Fibroblast of lung (primary cell): ENCODE measurements around the gene PRR5L. TPM values are rescaled to one million over a fixed set of nuclear protein-coding genes. Genes with fewer than 3 reads are reported as not detected.
A peak's percentile ranks its signal among the peaks of the same experiment; 100 is the strongest.

Experiments used
- DNase-seq, 2 donors: peaks; one replicate each; pipeline versions ENCODE4 v3.0.0 to v3.0.0-alpha.2; 2010; ENCODE audit warnings: low read depth in 2 of 2
- H2AFZ ChIP-seq: 2 replicates; pipeline ENCODE4 v1.5.1; 2012; ENCODE audit warnings: low read length, control low read depth, inconsistent platforms
- H3K27ac ChIP-seq: 2 replicates; pipeline ENCODE4 v1.5.1; 2011; ENCODE audit warnings: low read length, control low read depth; ENCODE audit not compliant: insufficient read depth
- H3K27me3 ChIP-seq: 2 replicates; pipeline ENCODE4 v1.5.1; 2011; ENCODE audit warnings: mild to moderate bottlenecking, low read length; ENCODE audit not compliant: control insufficient read depth, insufficient read depth
- H3K36me3 ChIP-seq: 2 replicates; pipeline ENCODE4 v1.5.1; 2011; ENCODE audit warnings: low read length; ENCODE audit not compliant: control insufficient read depth, insufficient read depth
- H3K4me1 ChIP-seq: 2 replicates; pipeline ENCODE4 v1.5.1; 2011; ENCODE audit warnings: low read length; ENCODE audit not compliant: control insufficient read depth, insufficient read depth; ENCODE audit errors: extremely low read depth
- H3K4me2 ChIP-seq: 2 replicates; pipeline ENCODE4 v1.5.1; 2011; ENCODE audit warnings: low read length, control low read depth; ENCODE audit not compliant: insufficient read depth; ENCODE audit errors: extremely low read depth
- H3K4me3 ChIP-seq, 4 experiments: fragments of 200-600 bp in 1 of 4; sonication (generic) in 1 of 4; replicated peaks in 1 of 4; 2 replicates each; pipeline ENCODE4 v1.5.1; 2011 to 2016; ENCODE audit warnings: low read length in 4 of 4, low read depth in 3 of 4, mild to moderate bottlenecking in 3 of 4, control low read depth in 2 of 4, inconsistent platforms in 1 of 4, mixed read lengths in 1 of 4; ENCODE audit not compliant: insufficient read depth in 1 of 4; ENCODE audit errors: control extremely low read depth in 1 of 4
- H3K79me2 ChIP-seq: 2 replicates; pipeline ENCODE4 v1.5.1; 2012; ENCODE audit warnings: mild to moderate bottlenecking, low read length, inconsistent platforms; ENCODE audit not compliant: control insufficient read depth, insufficient read depth
- H3K9ac ChIP-seq: 2 replicates; pipeline ENCODE4 v1.5.1; 2011; ENCODE audit warnings: mild to moderate bottlenecking, low read length, control low read depth; ENCODE audit not compliant: insufficient read depth
- H3K9me3 ChIP-seq: 2 replicates; pipeline ENCODE4 v1.5.1; 2012; ENCODE audit warnings: low read depth, low read length; ENCODE audit not compliant: control insufficient read depth, insufficient read depth
- H4K20me1 ChIP-seq: 2 replicates; pipeline ENCODE4 v1.5.1; 2011; ENCODE audit warnings: low read length; ENCODE audit not compliant: control insufficient read depth, insufficient read depth; ENCODE audit errors: extremely low read depth
- CTCF ChIP-seq, 2 donors: IDR thresholded peaks in 1 of 2; conservative IDR thresholded peaks in 1 of 2; 1 replicate in 1 of 2; 2 replicates in 1 of 2; pipeline ENCODE4 v1.5.1; 2011 to 2012; ENCODE audit warnings: low read length in 2 of 2, control low read depth in 1 of 2, inconsistent platforms in 1 of 2, low read depth in 1 of 2, mild to moderate bottlenecking in 1 of 2
- EZH2 ChIP-seq: IDR thresholded peaks from 2 replicates; pipeline ENCODE4 v1.5.1; 2012; ENCODE audit warnings: low read length, control low read depth, mild to moderate bottlenecking; ENCODE audit errors: missing control alignments
- polyA plus RNA-seq, 2 donors: library from polyadenylated mRNA; depleted of rRNA in 1 of 2; stranded (reverse) in 1 of 2; unstranded in 1 of 2; fragments of >200 nt; gene quantifications; 2 replicates each; pipeline ENCODE4 v1.2.1, GENCODE V29; 2011 to 2012; ENCODE audit warnings: missing spikeins in 1 of 2
- total RNA-seq: library from RNA; depleted of rRNA; stranded (reverse); fragments of >200 nt; gene quantifications from 2 replicates; pipeline ENCODE4 v1.2.1, GENCODE V29; 2014

Gene PRR5L
- total and polyA plus RNA-seq, 2 donors (not counting 1 experiment from before 2014, with no cell fraction given) = 2.8 to 6.3 TPM

GRCh38 chr11:36289226-36289852 is 6.7 kb upstream of the PRR5L start, which contains the start of gene COMMD9:
Gene COMMD9, minus strand, starts transcription at chr11:36289424. Its CDS starts 12 bp downstream, at chr11:36289412.
- H3K36me3 ChIP-seq = no peaks in the 10 kb centered on the region
- H3K4me1 ChIP-seq = no peaks in the 10 kb centered on the region
- no peaks in the 10 kb centered on the region for H3K27me3 ChIP-seq
- H4K20me1 ChIP-seq = no peaks in the 10 kb centered on the region
- peak within 1 kb of the TSS; percentile 59 for H3K9ac ChIP-seq
- H3K4me2 ChIP-seq = peak within 1 kb of the TSS; percentile 84
- peak; percentile 91 to 93 for DNase-seq
- TF ChIP-seq CTCF (conservative IDR thresholded peaks at IDR 0.05 in 1 of 2, IDR thresholded peaks at IDR 0.05 in 1 of 2; ENCODE audit: low read depth in 1 of 2, low read length in 2 of 2) = no peak
- no peak for TF ChIP-seq EZH2
- H3K9me3 ChIP-seq = no peaks in the 10 kb centered on the region
- peak within 1 kb of the TSS; percentile 41 for H3K27ac ChIP-seq
- H3K79me2 ChIP-seq = peaks cover 1% of the 10 kb centered on the region
- H3K4me3 ChIP-seq = peak within 1 kb of the TSS; percentile 73 to 97 (median 92)
- peak within 1 kb of the TSS; percentile 98 for H2AFZ ChIP-seq

- DNase-seq = peak; percentile 31 to 61
- no peak overlapping the region for H3K27ac ChIP-seq
- no peak overlapping the region for H3K4me2 ChIP-seq
- H3K79me2 ChIP-seq = peaks cover 1% of the 10 kb centered on the region
- H3K9ac ChIP-seq = no peak overlapping the region
- no peaks in the 10 kb centered on the region for H3K36me3 ChIP-seq
- peaks cover 2% of the 10 kb centered on the region for H3K4me1 ChIP-seq
- no peaks in the 10 kb centered on the region for H3K27me3 ChIP-seq
- no peaks in the 10 kb centered on the region for H4K20me1 ChIP-seq
- no peaks in the 10 kb centered on the region for H3K9me3 ChIP-seq
- no peak overlapping the region for H2AFZ ChIP-seq
- TF ChIP-seq EZH2 (no peak), CTCF (conservative IDR thresholded peaks at IDR 0.05 in 1 of 2, IDR thresholded peaks at IDR 0.05 in 1 of 2; ENCODE audit: low read depth in 1 of 2, low read length in 2 of 2) (peak; percentile 37 to 56)
- H3K4me3 ChIP-seq = no peak overlapping the region
Observed at GRCh38 chr11:36292311-36292722, 3.8 kb upstream of the PRR5L start.

- Histone ChIP-seq H3K79me2 (no peaks in the 10 kb centered on the region), H3K4me1 (peaks cover 2% of the 10 kb centered on the region), H3K4me3 (no peak overlapping the region), H3K36me3 (no peaks in the 10 kb centered on the region), H3K27ac (no peak overlapping the region), H3K9me3 (no peaks in the 10 kb centered on the region), H3K9ac (no peak overlapping the region), H3K4me2 (no peak overlapping the region), H2AFZ (no peak overlapping the region), H4K20me1 (no peaks in the 10 kb centered on the region), H3K27me3 (no peaks in the 10 kb centered on the region)
- no peak for TF ChIP-seq EZH2
- TF ChIP-seq CTCF (conservative IDR thresholded peaks at IDR 0.05 in 1 of 2, IDR thresholded peaks at IDR 0.05 in 1 of 2; ENCODE audit: low read depth in 1 of 2, low read length in 2 of 2) = no peak
- DNase-seq = peak; percentile 22 to 98
Observed at GRCh38 chr11:36296884-36297543, 926 bp downstream of the PRR5L start.
